ENCODE measurements around the gene TTC21A.

Gene TTC21A

GRCh38 chr3:39144748-39145380, 37.4 kb downstream of the TTC21A start:
- DNase-seq (ENCODE audit: low read depth) = no peak
- no peak overlapping the region for H3K4me3 ChIP-seq (ENCODE audit: control insufficient read depth, low read depth, low read length)

GRCh38 chr3:39146083-39146501, 38.6 kb downstream of the TTC21A start:
- peak; percentile 2 for TF ChIP-seq CTCF (IDR thresholded peaks at IDR 0.05; ENCODE audit: control insufficient read depth, insufficient read depth, low read depth, low read length, missing control alignments)
- no peak overlapping the region for H3K4me3 ChIP-seq (ENCODE audit: control insufficient read depth, low read depth, low read length)
- no peak for DNase-seq (ENCODE audit: low read depth)

More at GRCh38 chr3:39144748-39145380, 37.4 kb downstream of the TTC21A start:
- no peak for TF ChIP-seq CTCF (IDR thresholded peaks at IDR 0.05; ENCODE audit: control insufficient read depth, insufficient read depth, low read depth, low read length, missing control alignments)

GRCh38 chr3:39146611-39147591, 39.4 kb downstream of the TTC21A start:
- DNase-seq (ENCODE audit: low read depth) = peak; percentile 96
- H3K4me3 ChIP-seq (ENCODE audit: control insufficient read depth, low read depth, low read length) = no peak overlapping the region
- no peak for TF ChIP-seq CTCF (IDR thresholded peaks at IDR 0.05; ENCODE audit: control insufficient read depth, insufficient read depth, low read depth, low read length, missing control alignments)

GRCh38 chr3:39147711-39148434, 40.4 kb downstream of the TTC21A start:
- no peak for TF ChIP-seq CTCF (IDR thresholded peaks at IDR 0.05; ENCODE audit: control insufficient read depth, insufficient read depth, low read depth, low read length, missing control alignments)
- H3K4me3 ChIP-seq (ENCODE audit: control insufficient read depth, low read depth, low read length) = no peak overlapping the region
- DNase-seq (ENCODE audit: low read depth) = no peak

GRCh38 chr3:39148435-39149058, 41.1 kb downstream of the TTC21A start:
- no peak overlapping the region for H3K4me3 ChIP-seq (ENCODE audit: control insufficient read depth, low read depth, low read length)
- TF ChIP-seq CTCF (IDR thresholded peaks at IDR 0.05; ENCODE audit: control insufficient read depth, insufficient read depth, low read depth, low read length, missing control alignments) = no peak
- no peak for DNase-seq (ENCODE audit: low read depth)

GRCh38 chr3:39149059-39149455, 41.6 kb downstream of the TTC21A start:
- TF ChIP-seq CTCF (IDR thresholded peaks at IDR 0.05; ENCODE audit: control insufficient read depth, insufficient read depth, low read depth, low read length, missing control alignments) = no peak
- H3K4me3 ChIP-seq (ENCODE audit: control insufficient read depth, low read depth, low read length) = no peak overlapping the region
- no peak for DNase-seq (ENCODE audit: low read depth)
